ENCODE measurements around the gene KY. TPM values are rescaled to one million over a fixed set of nuclear protein-coding genes. Genes with fewer than 3 reads are reported as not detected.

The KY gene
- total RNA-seq, 1 donor from 2014 or later: not detected

- Mint-ChIP-seq H3K9me3 (ENCODE audit: unreplicated experiment) (peaks cover 4% of the 10 kb centered on the region), H3K27ac (ENCODE audit: unreplicated experiment) (no peak overlapping the region), H3K27me3 (ENCODE audit: unreplicated experiment) (peaks cover 4% of the 10 kb centered on the region), H3K4me1 (ENCODE audit: low read depth, unreplicated experiment) (peaks cover 20% of the 10 kb centered on the region), H3K36me3 (ENCODE audit: unreplicated experiment) (peaks cover 3% of the 10 kb centered on the region), H3K4me3 (ENCODE audit: unreplicated experiment) (no peak overlapping the region)
- DNase-seq: no peak
- TF ChIP-seq CTCF (IDR thresholded peaks at IDR 0.05; ENCODE audit: partially characterized antibody, unreplicated experiment): no peak
Observed at GRCh38 chr3:134605556-134605955, 45.3 kb downstream of the KY start.

GRCh38 chr3:134603956-134604355 is 46.9 kb downstream of the KY start:
- DNase-seq: no peak
- Mint-ChIP-seq H3K27ac (ENCODE audit: unreplicated experiment) (no peak overlapping the region), H3K4me3 (ENCODE audit: unreplicated experiment) (no peak overlapping the region), H3K4me1 (ENCODE audit: low read depth, unreplicated experiment) (peaks cover 27% of the 10 kb centered on the region), H3K36me3 (ENCODE audit: unreplicated experiment) (no peaks in the 10 kb centered on the region), H3K27me3 (ENCODE audit: unreplicated experiment) (peaks cover 4% of the 10 kb centered on the region), H3K9me3 (ENCODE audit: unreplicated experiment) (peaks cover 4% of the 10 kb centered on the region)
- no peak for TF ChIP-seq CTCF (IDR thresholded peaks at IDR 0.05; ENCODE audit: partially characterized antibody, unreplicated experiment)

GRCh38 chr3:134603480-134603879 is 47.3 kb downstream of the KY start:
- H3K27ac Mint-ChIP-seq (ENCODE audit: unreplicated experiment): no peak overlapping the region
- H3K9me3 Mint-ChIP-seq (ENCODE audit: unreplicated experiment): peaks cover 4% of the 10 kb centered on the region
- TF ChIP-seq CTCF (IDR thresholded peaks at IDR 0.05; ENCODE audit: partially characterized antibody, unreplicated experiment): no peak
- peaks cover 28% of the 10 kb centered on the region for H3K4me1 Mint-ChIP-seq (ENCODE audit: low read depth, unreplicated experiment)
- H3K27me3 Mint-ChIP-seq (ENCODE audit: unreplicated experiment): peaks cover 4% of the 10 kb centered on the region
- H3K36me3 Mint-ChIP-seq (ENCODE audit: unreplicated experiment): no peaks in the 10 kb centered on the region
- no peak overlapping the region for H3K4me3 Mint-ChIP-seq (ENCODE audit: unreplicated experiment)
- no peak for DNase-seq

- H3K4me1 Mint-ChIP-seq (ENCODE audit: low read depth, unreplicated experiment): peaks cover 30% of the 10 kb centered on the region
- H3K4me3 Mint-ChIP-seq (ENCODE audit: unreplicated experiment): peak overlapping the region; percentile 42
- peaks cover 8% of the 10 kb centered on the region for H3K27me3 Mint-ChIP-seq (ENCODE audit: unreplicated experiment)
- no peaks in the 10 kb centered on the region for H3K36me3 Mint-ChIP-seq (ENCODE audit: unreplicated experiment)
- TF ChIP-seq CTCF (IDR thresholded peaks at IDR 0.05; ENCODE audit: partially characterized antibody, unreplicated experiment): peak; percentile 5
- H3K27ac Mint-ChIP-seq (ENCODE audit: unreplicated experiment): peak overlapping the region; percentile 66
- no peak for DNase-seq
- peaks cover 3% of the 10 kb centered on the region for H3K9me3 Mint-ChIP-seq (ENCODE audit: unreplicated experiment)
Observed at GRCh38 chr3:134602440-134602814, 48.4 kb downstream of the KY start.

GRCh38 chr3:134601539-134602439 is 49.0 kb downstream of the KY start:
- Mint-ChIP-seq H3K9me3 (ENCODE audit: unreplicated experiment) (peaks cover 3% of the 10 kb centered on the region), H3K27ac (ENCODE audit: unreplicated experiment) (peak overlapping the region; percentile 66), H3K4me3 (ENCODE audit: unreplicated experiment) (peak overlapping the region; percentile 71), H3K4me1 (ENCODE audit: low read depth, unreplicated experiment) (peaks cover 30% of the 10 kb centered on the region), H3K36me3 (ENCODE audit: unreplicated experiment) (peaks cover under 1% of the 10 kb centered on the region), H3K27me3 (ENCODE audit: unreplicated experiment) (peaks cover 8% of the 10 kb centered on the region)
- DNase-seq: peak; percentile 89
- peak; percentile 13 for TF ChIP-seq CTCF (IDR thresholded peaks at IDR 0.05; ENCODE audit: partially characterized antibody, unreplicated experiment)
